Stimulated activated CD8-positive, alpha-beta memory T cell treated with anti-CD3 and anti-CD28 coated beads, Interleukin-7, amount 100 ng/mL, for 48 hours (primary cell): ENCODE data around the gene MPP4.
"Not testable (repeated sequence)": the region's sequence is repeated elsewhere in the genome, so short reads cannot be mapped to it uniquely, and the experiment has no call there.

ENCODE experiments used
- DNase-seq, 2 donors: peaks; one replicate each; pipeline ENCODE4 v3.0.0-alpha.2; 2020; ENCODE audit warnings: low read depth in 1 of 2; ENCODE audit errors: extremely low read depth in 1 of 2

MPP4 gene

GRCh38 chr2:201674298-201674697 lies 24.1 kb downstream of the MPP4 start:
- no peak for DNase-seq

DNA sequence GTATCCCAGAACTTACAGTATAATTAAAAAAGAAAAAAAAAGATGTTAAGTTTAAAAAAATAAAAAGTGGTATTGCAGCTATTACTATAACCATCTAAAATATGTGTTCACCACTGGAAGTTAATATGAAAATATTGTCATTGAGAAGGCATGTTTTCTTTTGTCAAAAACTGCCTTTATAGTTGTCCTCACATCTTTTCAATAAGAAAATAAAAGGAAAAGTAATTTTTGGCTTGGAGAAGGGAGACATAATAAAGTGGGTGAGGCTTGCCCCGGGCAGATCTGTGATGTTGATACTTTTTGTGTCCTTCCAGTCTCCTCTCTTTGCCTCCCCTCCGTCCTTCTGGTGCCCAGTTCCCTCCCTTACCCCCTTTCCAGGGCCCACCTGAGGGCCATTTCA lies 24.9 kb downstream of the MPP4 start:
- no peak for DNase-seq

- DNase-seq: not testable (repeated sequence)
Observed at GRCh38 chr2:201671205-201671604, 27.2 kb downstream of the MPP4 start.

GRCh38 chr2:201669865-201670264 lies 28.6 kb downstream of the MPP4 start:
- no peak for DNase-seq

- no peak for DNase-seq
Observed at GRCh38 chr2:201668402-201668910, 30.0 kb downstream of the MPP4 start.

GRCh38 chr2:201664334-201664733 lies 34.1 kb downstream of the MPP4 start:
- no peak for DNase-seq

DNA sequence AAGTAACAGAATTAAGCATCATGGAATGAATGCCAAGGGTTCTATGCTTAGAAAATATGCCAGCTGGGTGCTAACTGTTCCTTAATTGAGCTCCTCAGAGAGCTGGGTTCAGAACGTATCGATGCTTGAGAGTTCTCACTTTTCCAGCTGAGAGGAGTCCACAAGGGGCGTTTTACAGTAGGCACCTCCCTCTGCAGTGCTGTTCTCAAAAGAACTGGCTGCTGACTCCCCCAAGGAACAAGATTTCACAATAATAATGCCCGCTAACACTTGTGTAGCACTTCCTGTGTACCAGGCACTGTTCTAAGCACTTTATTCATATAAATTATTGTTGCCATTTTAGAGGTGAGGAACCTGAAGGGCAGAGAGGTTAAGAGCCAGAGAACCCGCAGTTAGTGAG lies 37.1 kb downstream of the MPP4 start:
- DNase-seq: no peak

DNA sequence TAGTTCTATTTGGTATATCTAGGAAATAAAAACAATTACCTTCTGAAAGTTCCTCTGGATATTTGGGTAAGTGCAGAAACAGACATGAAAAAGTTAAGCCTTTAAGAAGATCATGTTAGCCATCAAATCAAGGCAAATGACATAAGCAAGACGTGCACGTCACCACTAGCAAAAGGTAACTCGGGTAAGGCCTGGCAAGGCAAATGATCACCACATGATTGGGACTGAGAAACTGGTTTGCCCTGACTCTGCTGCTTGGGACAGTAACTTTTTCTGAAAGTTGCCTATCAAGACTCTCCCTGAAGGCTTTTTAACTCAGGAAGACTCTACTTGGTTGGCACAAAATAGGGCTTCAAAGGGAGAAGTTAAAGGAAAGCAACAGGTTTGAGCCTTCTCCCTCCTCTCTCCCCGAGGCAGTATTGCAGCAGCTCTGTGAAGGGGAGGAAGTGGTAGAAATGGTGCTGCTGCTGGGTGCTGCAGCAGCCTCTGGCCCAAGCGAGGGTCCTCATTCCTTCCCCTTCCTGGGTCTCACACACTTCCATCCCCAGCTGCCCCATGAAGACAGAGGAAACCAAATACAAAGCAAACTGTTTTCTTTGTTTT lies 38.0 kb downstream of the MPP4 start:
- DNase-seq: no peak

GRCh38 chr2:201656740-201657139 lies 41.7 kb downstream of the MPP4 start:
- DNase-seq: no peak

GRCh38 chr2:201656102-201656501 lies 42.3 kb downstream of the MPP4 start:
- no peak for DNase-seq

DNA sequence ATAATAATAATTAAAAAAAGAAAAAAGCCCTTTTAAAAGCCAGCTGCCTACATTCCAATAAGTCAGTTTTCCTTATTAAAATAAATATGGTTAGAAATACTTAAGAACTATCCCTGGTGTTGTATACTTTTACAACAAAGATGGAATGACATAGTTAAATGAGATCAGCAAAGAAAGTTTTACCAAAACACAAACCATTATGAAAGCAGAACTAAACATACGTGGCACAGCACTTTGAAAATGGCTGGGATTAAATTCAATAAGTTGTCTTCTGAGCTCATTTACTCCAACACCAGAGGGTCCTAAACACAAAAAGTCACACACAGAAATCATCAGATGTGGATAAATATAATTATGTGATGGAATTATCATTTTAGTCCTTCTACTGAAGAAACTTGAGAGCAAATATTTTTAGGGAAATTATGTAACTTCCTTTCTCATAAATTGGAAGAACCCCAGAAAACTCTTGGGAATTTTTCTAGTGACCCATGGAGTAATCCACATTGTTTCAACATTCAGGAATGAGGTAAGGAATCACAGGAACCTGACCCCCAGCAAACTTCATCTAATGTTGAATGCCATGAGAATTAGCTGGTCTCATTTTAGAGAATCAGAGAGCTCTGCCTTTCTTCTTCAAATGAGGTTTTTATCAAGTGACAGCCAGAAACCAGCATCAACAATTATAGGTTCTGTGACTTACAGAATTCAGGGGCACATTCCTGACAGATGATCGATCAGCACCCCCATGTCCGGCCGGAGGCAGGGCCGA lies 43.6 kb downstream of the MPP4 start:
- DNase-seq: no peak

- no peak for DNase-seq
Observed at GRCh38 chr2:201653221-201653620, 45.2 kb downstream of the MPP4 start.

- DNase-seq: no peak
Observed at GRCh38 chr2:201649442-201649841, 49.0 kb downstream of the MPP4 start.

- DNase-seq: no peak
Observed at GRCh38 chr2:201647431-201647830, 51.0 kb downstream of the MPP4 start.

DNA sequence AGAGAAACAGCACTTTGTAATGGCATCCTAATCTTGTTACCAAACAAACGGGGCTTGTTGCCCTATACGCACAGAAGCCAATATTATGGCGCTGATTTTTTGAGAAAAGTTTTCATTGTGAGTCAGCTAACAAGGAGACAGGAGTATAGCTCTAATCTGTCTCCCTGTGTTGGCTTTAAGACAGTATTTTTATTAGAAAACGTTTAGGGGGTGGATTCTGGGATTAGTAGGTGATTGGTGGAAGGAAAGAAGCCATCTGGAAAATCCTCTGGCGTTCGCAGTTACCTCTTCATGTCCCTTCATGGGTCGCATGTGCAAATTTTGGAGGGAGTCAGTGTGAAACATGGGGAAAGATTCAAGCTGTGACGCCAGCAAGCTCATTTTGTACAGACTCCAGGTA lies 54.4 kb downstream of the MPP4 start:
- DNase-seq: no peak

DNA sequence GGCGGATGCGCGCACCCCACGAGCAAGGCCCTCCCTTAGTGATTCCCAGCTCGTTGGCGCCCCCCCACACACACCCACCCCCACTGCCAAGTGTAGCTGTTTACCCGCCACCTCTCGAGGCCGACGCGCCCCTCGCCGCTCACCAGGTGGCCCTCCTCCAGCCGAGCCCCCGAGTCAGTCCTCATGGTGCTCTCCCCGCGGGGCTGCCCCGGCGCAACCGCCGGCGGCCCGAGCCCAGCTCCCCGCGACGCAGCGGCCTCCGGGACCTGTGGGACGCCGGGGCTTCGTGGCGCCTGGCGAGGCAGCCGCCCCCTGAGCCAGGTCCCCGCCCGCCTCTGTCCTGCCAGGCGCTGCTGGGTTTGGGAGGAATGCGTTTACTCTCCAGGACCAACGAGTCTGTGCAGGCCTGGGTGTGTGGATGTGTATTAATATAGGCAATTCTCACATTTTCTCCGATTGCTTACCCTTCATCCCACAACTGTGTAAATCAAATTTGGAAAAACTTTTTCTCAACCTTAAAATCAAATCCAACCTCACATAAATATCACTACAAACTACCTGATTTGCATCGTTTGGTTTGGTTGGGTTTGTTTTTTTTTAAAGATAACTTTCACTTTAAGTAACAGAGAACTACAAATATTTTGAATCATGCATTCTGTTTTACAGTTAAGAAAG lies 55.1 kb downstream of the MPP4 start, which contains the start of gene TMEM237:
Gene TMEM237 (minus strand): TSS at position 288 of the 675 bp plus-strand sequence. CDS start 103 bp downstream, at position 185.
- DNase-seq: peak; percentile 17 to 20

DNA sequence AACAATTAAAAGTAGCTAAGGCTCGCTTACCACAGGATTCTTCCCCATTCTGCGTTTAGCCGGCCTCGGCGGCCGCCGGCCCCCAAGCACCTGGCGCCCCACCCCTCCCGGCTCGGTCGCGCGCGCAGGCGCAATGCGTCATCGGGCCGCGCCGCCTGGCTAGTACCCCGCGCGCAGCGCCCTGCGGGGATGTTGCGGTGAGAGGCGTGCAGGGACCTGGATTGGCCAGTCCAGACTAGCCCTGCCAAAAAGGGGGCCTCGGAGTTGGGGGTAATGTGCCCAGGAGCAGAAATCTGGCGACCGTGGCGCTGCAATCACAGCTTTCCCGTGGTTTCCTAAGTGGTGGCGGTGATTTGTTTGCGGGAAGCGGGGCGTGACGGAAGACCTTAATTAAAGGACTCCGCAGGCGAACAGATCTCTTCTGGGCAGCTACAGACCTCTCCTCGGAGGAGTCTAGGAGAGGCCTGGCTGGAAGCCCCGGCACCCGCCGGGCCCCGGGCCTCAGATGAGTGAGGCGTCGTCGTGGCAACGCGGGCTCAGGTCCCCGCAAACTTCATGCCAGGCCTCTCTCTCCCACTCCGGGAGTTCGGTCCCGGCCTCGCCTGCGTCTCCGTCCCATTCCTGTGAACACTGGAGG lies 55.7 kb downstream of the MPP4 start:
- DNase-seq: peak; percentile 64 to 73

- peak in 1 of 2 donors; percentile 32 for DNase-seq
Observed at GRCh38 chr2:201642086-201642578, 56.3 kb downstream of the MPP4 start.

GRCh38 chr2:201639205-201639604 lies 59.2 kb downstream of the MPP4 start:
- DNase-seq: no peak

DNA sequence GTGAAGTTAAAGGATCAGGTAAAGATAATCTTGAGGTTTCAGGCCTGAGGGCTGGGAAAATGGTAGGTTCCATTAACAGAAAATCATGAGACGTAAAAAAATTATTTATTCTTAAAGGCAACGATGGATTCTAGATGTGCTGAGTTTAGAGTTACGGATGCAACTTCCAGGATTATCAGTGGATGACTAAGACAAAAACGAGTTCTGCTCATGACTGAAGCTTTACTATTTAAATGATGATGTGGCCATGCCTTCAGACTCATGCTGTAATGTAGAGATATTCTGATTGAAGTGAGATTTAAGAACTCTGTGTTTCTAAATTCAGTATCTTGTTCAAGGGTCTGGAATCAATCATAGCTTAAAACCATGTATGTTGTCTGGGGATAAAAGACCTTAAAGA lies 60.1 kb downstream of the MPP4 start:
- DNase-seq: no peak

GRCh38 chr2:201633661-201634249 lies 64.7 kb downstream of the MPP4 start:
- DNase-seq: no peak
